Measurements from ENCODE around the gene KIF19.

KIF19 gene

GRCh38 chr17:74359916-74360315 lies 33.9 kb downstream of the KIF19 start:
- DNase-seq: peak in 1 of 58 donors; percentile 14

DNA sequence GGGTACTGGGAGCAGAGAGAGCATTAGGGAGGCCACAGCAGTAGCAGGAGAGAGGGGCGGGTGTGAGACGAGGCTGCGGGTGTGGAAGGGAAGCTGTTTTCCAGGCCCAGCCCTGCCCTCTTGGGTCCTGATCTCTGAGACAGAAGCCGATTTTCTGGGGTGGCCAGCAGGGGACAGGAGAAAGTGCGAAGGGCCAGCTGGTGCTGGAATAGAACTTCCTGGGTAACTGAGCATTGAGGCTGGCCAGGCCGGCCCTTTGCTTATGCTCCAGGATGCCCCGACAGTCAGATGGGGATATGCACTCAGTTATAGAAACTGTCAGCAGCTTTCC lies 34.8 kb downstream of the KIF19 start:
- DNase-seq: no peak

DNA sequence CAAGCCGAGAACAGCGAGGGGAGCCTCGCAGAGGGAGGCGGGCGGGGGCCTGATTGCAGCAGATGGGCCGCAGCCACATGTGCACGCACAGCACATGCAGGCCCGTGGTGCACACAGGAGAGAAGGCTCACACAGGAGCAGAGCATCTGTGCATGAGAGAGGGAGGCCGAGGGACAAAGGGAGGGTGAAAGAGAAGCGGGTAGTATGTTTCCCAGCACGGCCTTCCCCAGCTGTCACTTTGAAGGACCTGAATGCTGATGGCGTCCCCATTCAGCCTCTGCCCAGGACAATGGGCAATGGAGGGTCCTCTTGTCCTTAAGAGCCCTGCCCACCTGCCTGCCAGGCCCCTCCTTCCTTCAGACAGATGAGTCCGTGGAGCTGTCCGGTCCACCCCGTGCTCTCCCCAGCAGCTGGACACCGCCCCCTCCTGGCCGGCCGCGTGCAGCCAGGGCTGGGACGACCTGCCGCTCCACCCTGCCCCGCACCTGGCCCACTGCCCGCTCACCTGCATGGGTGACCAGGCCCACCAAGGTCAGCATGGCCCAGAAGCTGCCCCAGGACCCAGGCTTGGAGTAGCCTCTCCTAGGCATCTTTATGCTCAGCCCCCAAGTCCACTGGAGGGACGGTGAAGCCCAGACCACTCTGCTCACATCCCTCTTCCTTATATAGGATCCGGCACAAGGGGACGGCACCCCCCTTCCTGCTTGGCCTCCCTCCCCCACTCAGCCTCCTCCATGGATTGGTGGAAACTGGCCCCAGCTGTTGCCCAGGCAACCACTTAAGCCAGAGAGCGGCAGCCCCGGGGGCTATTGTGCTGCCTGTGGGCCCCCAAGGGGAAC lies 35.4 kb downstream of the KIF19 start, which contains the start of gene BTBD17:
BTBD17 (minus strand) TSS at position 639 of the 839 bp plus-strand sequence; CDS start at position 590, 49 bp downstream.
- peak in 50 of 58 donors; percentile 25 to 78 (median 52) for DNase-seq

GRCh38 chr17:74362069-74362405 lies 36.0 kb downstream of the KIF19 start:
- DNase-seq: peak in 12 of 58 donors; percentile 25 to 74 (median 46)

- DNase-seq: peak in 51 of 58 donors; percentile 15 to 86 (median 54)
These were observed 36.9 kb downstream of the KIF19 start for GRCh38 chr17:74362810-74363498.

GRCh38 chr17:74367206-74367605 lies 41.2 kb downstream of the KIF19 start, which contains the start of gene GPR142:
Gene GPR142, plus strand, starts transcription at chr17:74367506. Its CDS starts 2,035 bp downstream, at chr17:74369541.
- no peak for DNase-seq

GRCh38 chr17:74368341-74369081 lies 42.5 kb downstream of the KIF19 start:
- peak in 55 of 58 donors; percentile 16 to 87 (median 65) for DNase-seq

- peak in 1 of 58 donors; percentile 8 for DNase-seq
These were observed 43.2 kb downstream of the KIF19 start for GRCh38 chr17:74369221-74369620.

DNA sequence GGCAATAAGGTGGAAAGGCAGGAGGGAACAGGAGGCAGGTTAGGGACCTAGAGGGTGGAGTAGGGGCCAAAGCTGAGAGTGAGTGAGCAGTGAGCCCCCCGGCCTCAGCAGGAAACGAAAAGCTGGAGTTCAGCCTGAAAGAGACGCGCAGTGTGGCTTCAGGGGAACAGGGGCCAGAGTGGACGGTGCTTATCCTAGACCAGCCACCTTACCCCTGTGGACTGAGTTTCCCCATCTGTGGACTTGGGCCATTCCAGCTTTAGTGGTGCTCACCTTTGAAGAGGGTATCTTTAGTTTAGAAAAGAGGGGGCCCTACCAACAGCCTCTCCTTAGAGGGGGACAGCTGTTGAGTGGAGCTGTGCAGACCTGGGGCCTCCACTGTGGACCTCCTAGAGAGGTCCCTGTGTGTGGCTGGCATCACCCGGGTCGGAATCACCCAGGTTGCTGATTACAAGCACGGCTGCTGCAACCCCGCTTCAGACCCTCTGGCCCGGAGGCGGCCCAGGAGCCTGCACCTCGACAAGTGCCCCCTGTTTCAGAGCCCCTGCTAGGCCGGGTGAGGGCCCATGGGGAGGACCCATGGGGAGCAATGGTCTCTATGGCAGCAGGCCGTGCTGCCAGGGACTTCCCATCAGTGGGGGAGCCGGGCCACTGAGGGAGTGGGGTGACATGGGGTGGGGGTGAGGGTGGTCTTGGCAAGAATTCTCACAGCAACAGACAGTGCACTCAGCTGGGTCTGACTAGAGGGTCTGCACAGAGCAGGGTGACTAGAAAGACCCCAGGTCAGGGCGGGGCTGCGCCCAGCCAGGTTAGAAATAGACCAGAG lies 43.9 kb downstream of the KIF19 start:
- DNase-seq: no peak

GRCh38 chr17:74371653-74372147 lies 45.7 kb downstream of the KIF19 start:
- no peak for DNase-seq

DNA sequence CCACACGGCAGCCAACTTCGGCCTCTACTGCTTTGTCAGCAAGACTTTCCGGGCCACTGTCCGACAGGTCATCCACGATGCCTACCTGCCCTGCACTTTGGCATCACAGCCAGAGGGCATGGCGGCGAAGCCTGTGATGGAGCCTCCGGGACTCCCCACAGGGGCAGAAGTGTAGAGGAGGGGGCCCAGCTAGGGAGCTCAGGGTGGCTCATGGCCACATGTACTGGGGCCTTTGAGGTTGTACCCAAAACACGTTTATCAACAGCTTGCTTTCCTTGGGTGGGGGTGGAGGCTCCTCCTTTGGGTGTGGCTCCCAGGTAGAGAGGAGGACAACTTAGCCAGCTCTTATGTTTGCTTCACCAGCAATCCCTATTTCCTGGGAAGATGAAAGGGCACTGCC lies 46.4 kb downstream of the KIF19 start:
- DNase-seq: no peak

DNA sequence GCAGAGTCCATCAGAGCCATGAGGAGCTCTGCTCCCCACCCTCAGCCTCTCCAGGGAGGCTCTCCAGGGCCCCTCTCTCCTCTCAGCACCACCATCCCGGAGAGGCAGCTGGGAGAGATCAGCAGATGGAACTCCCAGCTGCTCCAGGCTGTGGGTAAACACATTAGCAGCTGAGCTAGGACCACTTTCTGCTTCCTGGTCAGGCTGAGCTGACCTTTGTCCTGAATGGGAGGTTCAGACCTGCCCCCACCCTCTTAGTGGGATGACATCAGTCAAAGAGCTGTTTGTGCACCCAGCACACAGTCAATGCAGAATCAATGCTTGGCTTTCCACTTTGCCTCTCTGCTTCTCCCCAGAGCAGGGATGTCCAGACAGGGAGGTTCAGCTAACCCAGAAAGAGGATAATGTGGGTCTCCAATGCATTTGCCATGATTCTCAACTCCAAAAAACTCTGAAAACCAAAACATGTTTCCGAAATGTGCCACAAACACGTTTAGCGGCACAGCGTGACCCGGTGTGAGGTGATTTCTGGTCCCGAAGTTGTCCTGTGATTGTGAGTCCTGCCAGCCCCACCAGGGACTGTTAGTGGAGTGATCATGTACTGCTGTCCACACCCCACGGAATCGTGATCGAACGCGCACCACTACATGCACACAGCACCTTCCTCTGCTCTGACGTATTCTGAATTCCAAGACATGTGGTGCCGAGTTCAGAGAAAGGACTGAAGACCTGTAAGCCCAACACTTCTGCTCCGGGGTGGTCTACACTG lies 48.0 kb downstream of the KIF19 start:
- DNase-seq: peak in 49 of 58 donors; percentile 12 to 91 (median 60)

GRCh38 chr17:74374858-74375257 lies 48.8 kb downstream of the KIF19 start:
- no peak for DNase-seq

- DNase-seq: peak in 57 of 58 donors; percentile 8 to 93 (median 77)
These were observed 53.6 kb downstream of the KIF19 start for GRCh38 chr17:74379495-74380085.

- no peak for DNase-seq
These were observed 54.3 kb downstream of the KIF19 start for GRCh38 chr17:74380086-74380958.

GRCh38 chr17:74380959-74381808 lies 55.2 kb downstream of the KIF19 start:
- no peak for DNase-seq

DNA sequence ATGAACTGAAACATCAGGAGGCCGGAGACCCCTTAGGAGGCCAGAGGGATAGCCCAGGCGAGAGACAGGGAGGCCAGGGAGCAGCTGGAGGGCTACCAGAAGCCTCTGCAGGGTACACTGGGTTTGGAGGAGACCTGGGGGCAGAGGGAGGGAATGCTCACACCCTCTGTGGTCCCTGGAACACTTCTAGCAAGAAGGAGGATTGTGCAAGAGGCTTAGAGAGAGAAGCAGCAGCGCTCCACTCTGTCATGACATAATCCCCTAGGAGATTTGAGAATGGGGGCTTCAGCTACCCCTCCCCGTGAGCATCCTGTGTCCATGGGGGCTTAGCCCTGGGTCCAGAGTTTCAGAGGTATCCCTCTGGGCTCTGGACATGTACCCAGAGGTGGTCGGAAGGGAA lies 57.1 kb downstream of the KIF19 start:
- DNase-seq: no peak

Measured in anterior cingulate cortex (tissue), 58 donors.